ENCODE measurements around the gene CEND1.

- no peak for TF ChIP-seq ZNF549 (CRISPR knock-in tag; IDR thresholded peaks at IDR 0.05)
- TF ChIP-seq MXI1 (IDR thresholded peaks at IDR 0.05; ENCODE audit: borderline replicate concordance, low read depth, low read length) = no peak
- TF ChIP-seq, protein P1, sequence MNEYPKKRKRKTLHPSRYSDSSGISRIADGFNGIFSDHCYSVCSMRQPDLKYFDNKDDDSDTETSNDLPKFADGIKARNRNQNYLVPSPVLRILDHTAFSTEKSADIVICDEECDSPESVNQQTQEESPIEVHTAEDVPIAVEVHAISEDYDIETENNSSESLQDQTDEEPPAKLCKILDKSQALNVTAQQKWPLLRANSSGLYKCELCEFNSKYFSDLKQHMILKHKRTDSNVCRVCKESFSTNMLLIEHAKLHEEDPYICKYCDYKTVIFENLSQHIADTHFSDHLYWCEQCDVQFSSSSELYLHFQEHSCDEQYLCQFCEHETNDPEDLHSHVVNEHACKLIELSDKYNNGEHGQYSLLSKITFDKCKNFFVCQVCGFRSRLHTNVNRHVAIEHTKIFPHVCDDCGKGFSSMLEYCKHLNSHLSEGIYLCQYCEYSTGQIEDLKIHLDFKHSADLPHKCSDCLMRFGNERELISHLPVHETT (CRISPR knock-in tag; conservative IDR thresholded peaks at IDR 0.05) = no peak
- no peak for TF ChIP-seq CREB3 (CRISPR knock-in tag; IDR thresholded peaks at IDR 0.05)
- TF ChIP-seq PHF8 (CRISPR knock-in tag; IDR thresholded peaks at IDR 0.05) = no peak
- no peak for TF ChIP-seq RAD21 (CRISPR knock-in tag; IDR thresholded peaks at IDR 0.05)
Measured at GRCh38 chr11:778976-779954, 10.6 kb downstream of the CEND1 start.

Data from HepG2 (cell line).